Endothelial cell of umbilical vein (primary cell): ENCODE results near the gene CDK18.

Experiments
- EZH2 ChIP-seq: IDR thresholded peaks from 2 replicates; pipeline ENCODE4 v1.6.1; 2012; ENCODE audit warnings: borderline replicate concordance, low read depth, mild to moderate bottlenecking, moderate library complexity, low read length, inconsistent platforms; ENCODE audit not compliant: severe bottlenecking
- GATA2 ChIP-seq: IDR thresholded peaks from 2 replicates; pipeline ENCODE4 v1.7.0; 2011; ENCODE audit warnings: low read depth, mild to moderate bottlenecking, moderate library complexity, mixed read lengths, low read length; ENCODE audit not compliant: insufficient read length, insufficient read depth
- JUN ChIP-seq: IDR thresholded peaks from 2 replicates; pipeline ENCODE4 v1.6.1; 2011; ENCODE audit warnings: borderline replicate concordance, low read depth; ENCODE audit not compliant: insufficient read length, insufficient read depth
- POLR2A ChIP-seq: IDR thresholded peaks from 2 replicates; pipeline ENCODE4 v1.6.1; 2012; ENCODE audit warnings: low read depth, mild to moderate bottlenecking, control low read depth, low read length
- POLR2AphosphoS5 ChIP-seq: IDR thresholded peaks from 2 replicates; pipeline ENCODE4 v1.6.1; 2012; ENCODE audit warnings: low read depth, mild to moderate bottlenecking, control low read depth, low read length, moderate library complexity; ENCODE audit not compliant: insufficient read depth
- TF ChIP-seq, protein P1 (sequence below), 2 donors: IDR thresholded peaks; 1 replicate in 1 of 2; 2 replicates in 1 of 2; pipeline ENCODE4 v1.5.1; 2011; ENCODE audit warnings: low read length in 2 of 2, mild to moderate bottlenecking in 2 of 2, moderate library complexity in 2 of 2, control low read depth in 1 of 2, inconsistent platforms in 1 of 2, low read depth in 1 of 2; ENCODE audit not compliant: insufficient read depth in 1 of 2; ENCODE audit errors: extremely low read depth in 1 of 2
- TF ChIP-seq, protein P2 (sequence below): IDR thresholded peaks from 2 replicates; pipeline ENCODE4 v1.6.1; 2011; ENCODE audit not compliant: insufficient read depth, insufficient read length

DNA sequence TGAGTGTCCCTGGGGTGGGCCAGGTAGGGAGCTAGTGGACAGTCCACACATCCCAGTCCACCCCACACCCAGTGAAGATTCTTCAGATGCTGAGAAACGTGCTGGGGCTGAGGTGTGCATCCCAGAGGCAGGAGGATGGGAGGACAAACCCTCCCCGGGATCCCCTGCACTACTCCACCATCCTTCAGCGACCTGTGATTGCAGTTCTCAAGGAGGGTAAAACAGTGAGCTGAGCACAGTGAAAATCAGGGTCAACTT lies 76.4 kb downstream of the CDK18 start:
- no peak for TF ChIP-seq EZH2
- TF ChIP-seq, protein P1, sequence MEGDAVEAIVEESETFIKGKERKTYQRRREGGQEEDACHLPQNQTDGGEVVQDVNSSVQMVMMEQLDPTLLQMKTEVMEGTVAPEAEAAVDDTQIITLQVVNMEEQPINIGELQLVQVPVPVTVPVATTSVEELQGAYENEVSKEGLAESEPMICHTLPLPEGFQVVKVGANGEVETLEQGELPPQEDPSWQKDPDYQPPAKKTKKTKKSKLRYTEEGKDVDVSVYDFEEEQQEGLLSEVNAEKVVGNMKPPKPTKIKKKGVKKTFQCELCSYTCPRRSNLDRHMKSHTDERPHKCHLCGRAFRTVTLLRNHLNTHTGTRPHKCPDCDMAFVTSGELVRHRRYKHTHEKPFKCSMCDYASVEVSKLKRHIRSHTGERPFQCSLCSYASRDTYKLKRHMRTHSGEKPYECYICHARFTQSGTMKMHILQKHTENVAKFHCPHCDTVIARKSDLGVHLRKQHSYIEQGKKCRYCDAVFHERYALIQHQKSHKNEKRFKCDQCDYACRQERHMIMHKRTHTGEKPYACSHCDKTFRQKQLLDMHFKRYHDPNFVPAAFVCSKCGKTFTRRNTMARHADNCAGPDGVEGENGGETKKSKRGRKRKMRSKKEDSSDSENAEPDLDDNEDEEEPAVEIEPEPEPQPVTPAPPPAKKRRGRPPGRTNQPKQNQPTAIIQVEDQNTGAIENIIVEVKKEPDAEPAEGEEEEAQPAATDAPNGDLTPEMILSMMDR (IDR thresholded peaks at IDR 0.05; ENCODE audit: extremely low read depth in 1 of 2, insufficient read depth in 1 of 2, low read depth in 1 of 2, low read length in 2 of 2) = no peak
- TF ChIP-seq POLR2A = no peak
- TF ChIP-seq POLR2AphosphoS5 = no peak
- TF ChIP-seq, protein P2, sequence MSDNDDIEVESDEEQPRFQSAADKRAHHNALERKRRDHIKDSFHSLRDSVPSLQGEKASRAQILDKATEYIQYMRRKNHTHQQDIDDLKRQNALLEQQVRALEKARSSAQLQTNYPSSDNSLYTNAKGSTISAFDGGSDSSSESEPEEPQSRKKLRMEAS = no peak
- TF ChIP-seq JUN = no peak
- no peak for TF ChIP-seq GATA2
